HuH-7.5 (cell line): ENCODE results near the gene KRTAP4-4.
"Not testable (repeated sequence)": the region's sequence is repeated elsewhere in the genome, so short reads cannot be mapped to it uniquely, and the experiment has no call there.

Experiments used
- DNase-seq: peaks from one replicate; pipeline ENCODE4 v3.0.0; 2011; ENCODE audit warnings: low spot score

The KRTAP4-4 gene

DNA sequence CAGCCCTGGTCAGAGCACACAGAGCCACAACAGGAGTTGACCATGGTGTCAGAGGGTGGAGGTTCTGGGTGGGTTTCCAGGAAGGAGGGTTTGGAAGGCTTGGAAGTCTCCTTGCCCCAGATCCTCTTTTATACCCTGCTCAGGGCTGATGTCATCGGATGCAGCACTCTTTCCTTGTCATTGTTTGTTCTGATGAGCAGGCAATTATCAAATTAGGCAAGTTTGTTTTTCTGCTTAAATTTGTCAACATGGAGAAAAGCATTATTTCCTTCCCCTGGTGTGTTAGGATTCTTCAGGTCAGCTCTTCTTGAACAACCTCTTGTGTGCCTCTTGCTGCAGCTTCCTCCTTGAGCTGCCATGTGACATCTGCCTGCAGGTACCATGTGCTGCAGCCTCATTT is at the start of gene KRTAP4-4:
KRTAP4-4 (minus strand) TSS at position 101 of the 400 bp plus-strand sequence; CDS start at position 44, 57 bp downstream.
- no peak for DNase-seq

DNA sequence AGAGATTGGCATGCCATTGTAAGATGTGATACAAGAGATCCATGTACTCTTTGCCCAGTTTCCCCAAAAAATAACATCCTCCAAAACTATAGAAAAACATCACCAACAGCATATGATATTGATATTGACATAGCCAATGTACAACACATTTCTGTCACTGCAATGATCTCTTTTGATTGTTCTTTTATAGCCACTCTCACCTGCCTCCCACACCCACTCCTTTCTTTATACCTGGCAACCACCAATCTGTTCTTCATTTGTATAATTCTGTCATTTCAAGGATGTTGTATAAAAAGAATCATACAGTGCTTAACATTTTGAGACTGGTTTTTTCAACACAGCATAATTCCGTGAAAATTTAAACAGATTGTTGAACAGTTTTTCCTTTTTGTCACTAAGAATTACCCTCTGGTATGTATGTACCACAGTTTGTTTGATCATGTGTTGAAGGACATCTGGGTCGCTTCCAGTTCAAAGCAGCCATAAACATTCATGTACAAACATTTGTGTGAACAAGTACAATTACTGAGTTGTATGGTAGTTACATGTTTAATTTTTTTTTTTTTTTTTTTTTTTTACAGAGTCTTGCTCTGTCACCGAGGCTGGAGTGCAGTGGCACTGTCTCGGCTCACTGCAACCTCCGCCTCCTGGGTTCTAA is 39.0 kb upstream of the KRTAP4-4 start:
- DNase-seq: no peak

DNA sequence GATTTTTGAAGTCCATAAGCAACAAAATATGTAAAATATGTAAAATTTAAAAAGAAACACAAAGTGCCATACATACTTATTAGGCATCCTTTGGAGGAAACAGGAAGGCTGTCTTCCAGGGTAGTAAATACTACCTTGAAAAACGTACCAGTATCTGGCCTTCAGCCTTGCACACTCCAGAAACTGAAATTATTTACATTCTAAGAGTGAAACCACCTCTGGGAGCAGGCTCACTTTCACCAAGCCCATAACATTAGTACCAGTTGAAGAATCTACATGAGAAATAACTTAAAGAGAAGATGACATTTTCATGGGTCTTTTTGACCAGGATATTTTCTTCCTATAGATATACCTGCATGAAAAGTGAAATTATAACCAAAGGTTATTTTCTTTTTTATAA is 35.5 kb upstream of the KRTAP4-4 start:
- no peak for DNase-seq

DNA sequence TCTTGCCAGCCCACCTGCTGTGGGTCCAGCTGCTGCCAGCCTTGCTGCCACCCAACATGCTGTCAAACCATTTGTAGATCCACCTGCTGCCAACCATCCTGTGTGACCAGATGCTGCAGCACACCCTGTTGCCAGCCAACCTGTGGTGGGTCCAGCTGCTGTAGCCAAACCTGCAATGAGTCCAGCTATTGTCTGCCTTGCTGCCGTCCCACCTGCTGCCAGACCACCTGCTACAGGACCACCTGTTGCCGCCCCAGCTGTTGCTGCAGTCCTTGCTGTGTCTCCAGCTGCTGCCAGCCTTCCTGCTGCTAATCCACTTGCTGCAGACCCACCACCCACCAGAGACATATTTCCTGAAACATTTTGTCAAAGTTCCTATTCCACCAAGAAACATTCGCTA is 29.8 kb upstream of the KRTAP4-4 start:
- no peak for DNase-seq

DNA sequence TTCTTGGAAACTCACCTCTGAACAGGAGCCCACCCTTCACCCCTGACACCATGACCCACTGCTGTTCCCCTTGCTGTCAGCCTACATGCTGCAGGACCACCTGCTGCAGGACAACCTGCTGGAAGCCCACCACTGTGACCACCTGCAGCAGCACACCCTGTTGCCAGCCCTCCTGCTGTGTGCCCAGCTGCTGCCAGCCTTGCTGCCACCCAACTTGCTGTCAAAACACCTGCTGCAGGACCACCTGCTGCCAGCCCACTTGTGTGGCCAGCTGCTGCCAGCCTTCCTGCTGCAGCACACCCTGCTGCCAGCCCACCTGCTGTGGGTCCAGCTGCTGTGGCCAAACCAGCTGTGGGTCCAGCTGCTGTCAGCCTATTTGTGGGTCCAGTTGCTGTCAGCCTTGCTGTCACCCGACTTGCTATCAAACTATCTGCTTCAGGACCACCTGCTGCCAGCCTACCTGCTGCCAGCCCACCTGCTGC is 29.3 kb upstream of the KRTAP4-4 start, which contains the start of gene KRTAP9-1:
KRTAP9-1 (plus strand) TSS at position 51 of the 482 bp plus-strand sequence; CDS start at position 51, 0 bp downstream.
- not testable (repeated sequence) for DNase-seq

DNA sequence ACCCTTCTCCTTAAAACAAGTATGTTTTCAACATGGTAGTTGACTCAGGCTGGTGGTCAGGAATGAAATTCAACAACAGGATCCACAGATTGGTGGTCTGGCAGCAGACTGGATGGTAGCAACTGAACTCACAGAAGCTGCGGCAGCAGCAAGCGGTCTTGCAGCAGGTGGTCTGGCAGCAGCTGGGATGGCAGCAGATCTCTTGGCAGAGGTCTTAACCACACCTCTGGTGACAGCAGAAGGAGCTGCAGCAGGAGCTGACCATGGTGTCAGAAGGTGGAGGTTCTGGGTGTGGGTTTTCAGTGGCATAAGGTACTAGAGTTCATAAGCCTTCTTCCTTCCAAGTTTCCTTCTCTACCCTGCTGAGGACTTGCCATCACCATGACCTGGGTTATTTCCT is 26.3 kb upstream of the KRTAP4-4 start:
- no peak for DNase-seq

DNA sequence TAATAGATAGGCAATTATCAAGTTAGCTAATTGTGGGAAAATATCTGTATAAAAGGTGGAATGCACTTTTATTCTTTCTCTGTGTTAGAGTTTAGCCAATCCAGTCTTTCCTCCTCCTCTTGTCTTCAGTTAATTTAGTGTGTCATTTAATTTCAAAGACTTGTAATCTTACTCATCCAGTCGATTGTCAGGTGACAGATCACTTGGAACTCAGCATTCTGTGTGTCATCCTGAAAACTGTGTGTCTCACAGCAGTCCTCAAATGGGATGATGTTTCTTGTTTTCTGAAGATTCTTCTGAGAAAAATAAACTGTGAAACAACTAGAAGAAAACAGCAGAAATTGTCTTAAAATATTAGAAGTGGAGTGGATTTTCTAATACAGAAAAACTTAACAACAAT is 24.5 kb upstream of the KRTAP4-4 start:
- DNase-seq: no peak

DNA sequence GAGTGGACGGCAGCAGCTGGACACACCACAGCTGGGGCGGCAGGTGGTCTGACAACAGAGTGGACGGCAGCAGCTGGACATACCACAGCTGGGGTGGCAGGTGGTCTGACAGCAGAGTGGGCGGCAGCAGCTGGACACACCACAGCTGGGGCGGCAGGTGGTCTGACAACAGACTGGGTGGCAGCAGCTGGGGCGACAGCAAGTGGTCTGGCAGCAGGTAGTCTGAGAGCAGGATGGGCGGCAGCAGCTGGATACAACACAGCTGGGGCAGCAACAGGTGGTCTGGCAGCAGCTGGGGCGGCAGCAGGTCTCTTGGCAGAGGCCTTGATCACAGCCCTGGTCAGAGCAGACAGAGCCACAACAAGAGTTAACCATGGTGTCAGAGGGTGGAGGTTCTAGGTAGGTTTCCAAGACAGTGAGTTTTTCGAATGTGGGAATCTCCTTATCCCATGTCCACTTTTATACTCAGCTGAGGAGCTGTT is 24.0 kb upstream of the KRTAP4-4 start, which contains the start of gene KRTAP4-1:
KRTAP4-1 (minus strand) TSS at position 432 of the 482 bp plus-strand sequence; CDS start at position 375, 57 bp downstream.
- DNase-seq: no peak

DNA sequence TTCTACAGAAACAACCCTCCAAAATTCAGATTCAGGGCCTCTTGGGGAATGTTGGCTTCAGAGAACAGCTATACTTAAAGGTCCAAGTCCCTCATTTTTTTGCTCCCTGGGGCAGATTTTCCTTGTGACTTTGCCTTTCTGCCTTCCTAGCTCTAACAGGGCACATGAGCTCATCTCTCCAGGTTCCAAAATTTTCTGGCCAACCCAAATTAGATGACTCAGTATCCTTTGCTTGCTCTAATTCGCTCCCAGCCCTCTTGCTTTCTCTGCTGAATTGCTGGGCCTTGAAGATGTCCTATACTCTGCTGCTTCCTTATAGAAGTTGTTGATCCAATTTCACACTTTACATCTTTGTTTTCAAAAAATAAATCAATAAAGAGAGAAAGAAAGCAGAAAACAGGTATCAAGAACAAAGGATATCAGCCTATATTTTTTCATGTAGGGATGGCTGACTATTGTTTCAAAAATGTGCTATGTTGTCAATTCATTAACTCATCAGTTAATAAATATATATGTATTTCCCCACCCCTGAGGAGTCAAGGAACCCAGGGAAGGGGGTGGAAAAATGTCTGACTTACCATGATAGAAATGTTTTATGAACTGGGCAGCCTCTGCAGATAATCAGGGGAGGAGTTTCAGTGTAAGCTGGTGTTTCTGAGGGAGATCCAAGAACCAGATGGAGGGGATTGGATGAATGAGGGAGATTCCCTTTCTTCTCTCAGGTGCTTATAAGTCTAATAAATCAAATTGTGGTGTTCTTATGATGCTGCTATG is 18.5 kb upstream of the KRTAP4-4 start:
- DNase-seq: no peak

DNA sequence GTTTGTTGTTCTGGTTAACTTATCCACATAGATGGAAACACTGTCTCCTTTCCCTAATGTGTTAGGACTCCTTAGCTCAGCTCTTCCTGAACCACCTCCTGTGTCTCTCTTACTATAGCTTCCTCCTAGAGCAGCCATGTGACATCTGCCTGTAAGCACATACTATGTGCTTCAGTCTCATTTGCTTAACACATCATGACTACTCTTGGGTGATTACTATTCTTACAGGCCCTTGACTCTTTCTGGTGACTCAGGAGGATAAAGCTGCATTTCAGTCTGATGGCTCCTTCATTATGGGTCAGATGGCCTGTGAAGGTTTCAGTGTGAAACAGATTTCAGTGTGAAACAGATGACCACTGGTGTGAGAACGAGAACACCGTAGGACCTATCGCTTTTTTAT is 17.8 kb upstream of the KRTAP4-4 start:
- DNase-seq: no peak

DNA sequence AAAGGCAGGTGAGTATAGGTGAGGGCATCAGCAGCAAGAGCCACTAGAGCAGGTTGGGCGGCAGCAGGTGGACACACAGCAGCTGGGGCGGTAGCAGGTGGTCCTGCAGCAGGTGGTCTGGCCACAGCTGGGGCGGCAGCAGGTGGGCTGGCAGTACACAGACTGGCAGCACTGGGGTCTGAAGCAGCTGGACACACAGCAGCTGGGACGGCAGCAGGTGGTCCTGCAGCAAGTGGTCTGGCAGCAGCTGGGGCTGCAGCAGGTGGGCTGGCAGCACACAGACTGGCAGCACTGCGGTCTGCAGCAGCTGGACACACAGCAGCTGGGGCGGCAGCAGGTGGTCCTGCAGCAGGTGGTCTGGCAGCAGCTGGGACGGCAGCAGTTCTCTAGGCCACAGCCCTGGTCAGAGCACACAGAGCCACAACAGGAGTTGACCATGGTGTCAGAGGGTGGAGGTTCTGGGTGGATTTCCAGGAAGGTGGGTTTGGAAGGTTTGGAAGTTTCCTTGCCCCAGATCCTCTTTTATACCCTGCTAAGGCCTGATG is 17.3 kb upstream of the KRTAP4-4 start, which contains the start of gene KRTAP4-2:
KRTAP4-2 (minus strand) TSS at position 495 of the 545 bp plus-strand sequence; CDS start at position 438, 57 bp downstream.
- no peak for DNase-seq

DNA sequence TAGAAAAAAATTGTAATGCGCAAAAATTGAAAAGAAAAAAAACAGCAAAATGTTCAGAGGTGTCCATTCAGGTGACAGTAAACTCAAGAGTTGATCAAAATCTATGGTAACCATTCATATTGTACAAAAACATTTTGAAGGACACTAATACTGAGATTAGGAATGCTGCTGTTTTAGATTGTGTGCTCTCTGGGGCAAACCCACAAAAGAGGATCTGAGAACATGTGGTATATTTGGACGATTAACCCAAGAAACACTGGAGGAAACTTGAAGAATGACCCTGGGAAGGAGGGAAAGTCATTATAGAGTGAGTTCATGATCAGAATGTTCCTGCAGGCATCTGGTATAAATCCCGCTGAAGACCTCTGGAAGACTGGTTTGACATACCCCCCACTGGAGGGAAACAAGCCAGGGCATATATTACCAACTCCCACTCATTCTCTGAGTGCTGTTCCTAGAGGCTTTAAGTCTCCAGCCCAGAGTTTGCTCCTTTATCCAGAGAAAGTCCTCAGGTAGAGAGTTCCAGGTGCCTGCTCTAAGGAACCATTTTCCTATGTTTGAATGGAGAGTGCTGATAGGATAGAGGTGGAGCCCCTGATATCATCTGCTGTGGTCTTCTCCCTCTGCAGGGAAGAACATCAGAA is 16.3 kb upstream of the KRTAP4-4 start:
- DNase-seq: no peak

DNA sequence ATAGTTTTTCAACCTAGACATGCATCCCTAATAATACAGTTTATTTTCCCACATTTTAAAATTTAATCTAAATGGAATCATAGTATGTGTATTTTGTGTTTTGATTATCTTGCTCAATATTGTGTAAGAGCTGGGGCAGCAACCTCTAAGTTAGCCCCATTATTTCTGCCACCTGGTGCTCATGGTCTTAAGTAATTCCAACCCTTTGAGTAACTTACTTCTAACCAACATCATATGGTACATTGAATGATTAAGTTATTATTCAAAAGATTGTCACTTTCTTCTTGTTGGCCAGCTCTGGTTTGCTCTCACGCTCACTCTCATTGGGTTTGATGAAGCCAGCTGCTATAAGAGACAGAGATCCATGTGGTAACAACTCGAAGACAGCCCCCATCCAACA is 11.3 kb upstream of the KRTAP4-4 start:
- DNase-seq: no peak

DNA sequence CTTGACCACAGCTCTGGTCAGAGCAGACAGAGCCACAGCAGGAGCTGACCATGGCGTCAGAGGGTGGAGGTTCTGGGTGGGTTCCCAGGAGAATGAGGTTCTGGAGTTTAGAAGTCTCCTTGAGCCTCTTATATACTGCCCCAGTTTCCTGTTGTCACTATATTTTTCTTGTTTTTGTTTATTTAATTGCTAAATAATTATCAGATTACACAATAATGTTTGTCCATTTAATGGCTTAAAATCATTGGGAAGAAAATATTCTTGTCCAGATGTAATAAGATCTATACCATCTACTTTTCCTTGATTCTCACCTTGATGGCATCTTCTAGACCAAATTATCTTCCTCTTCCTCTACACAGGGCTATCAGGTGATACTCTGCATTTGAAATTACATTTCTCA is 7.6 kb upstream of the KRTAP4-4 start, which contains the start of gene KRTAP4-3:
KRTAP4-3 (minus strand) TSS at position 101 of the 400 bp plus-strand sequence; CDS start at position 52, 49 bp downstream.
- no peak for DNase-seq

DNA sequence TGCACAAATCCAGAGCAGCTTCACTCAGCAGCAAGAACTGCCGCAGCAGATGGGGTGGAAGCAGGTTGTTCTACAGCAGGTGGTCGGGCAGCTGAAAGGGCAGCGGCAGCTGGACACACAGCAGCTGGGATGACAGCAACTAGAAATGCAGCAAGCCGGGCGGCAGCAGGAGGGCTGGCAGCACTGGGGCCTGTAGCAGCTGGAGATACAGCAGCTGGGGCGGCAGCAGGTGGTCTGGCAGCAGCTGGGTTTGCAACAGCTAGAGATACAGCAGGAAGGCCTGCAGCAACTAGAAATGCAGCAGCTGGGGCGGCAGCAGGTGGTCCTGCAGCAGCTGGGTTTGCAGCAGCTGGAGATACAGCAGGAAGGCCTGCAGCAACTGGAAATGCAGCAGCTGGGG is 7.0 kb upstream of the KRTAP4-4 start:
- no peak for DNase-seq

DNA sequence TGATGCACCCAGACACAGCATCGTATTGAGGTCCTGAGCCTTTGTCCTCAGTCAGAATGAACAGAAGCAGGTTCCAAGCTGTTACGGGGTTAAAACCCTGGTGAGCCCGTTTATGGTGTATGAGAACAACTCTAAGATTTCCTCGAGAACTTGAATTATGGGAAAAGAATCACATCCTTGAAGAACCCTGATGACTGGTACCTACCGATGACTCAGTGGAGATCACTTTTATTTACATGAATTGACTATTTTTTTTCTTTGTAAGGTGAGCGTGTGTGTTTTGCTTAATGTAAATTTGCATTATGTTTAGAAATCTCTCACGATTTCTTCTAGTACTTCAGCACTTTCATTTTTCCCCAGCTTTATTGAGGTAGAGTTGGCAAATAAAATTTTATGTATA is 3.3 kb upstream of the KRTAP4-4 start:
- no peak for DNase-seq

DNA sequence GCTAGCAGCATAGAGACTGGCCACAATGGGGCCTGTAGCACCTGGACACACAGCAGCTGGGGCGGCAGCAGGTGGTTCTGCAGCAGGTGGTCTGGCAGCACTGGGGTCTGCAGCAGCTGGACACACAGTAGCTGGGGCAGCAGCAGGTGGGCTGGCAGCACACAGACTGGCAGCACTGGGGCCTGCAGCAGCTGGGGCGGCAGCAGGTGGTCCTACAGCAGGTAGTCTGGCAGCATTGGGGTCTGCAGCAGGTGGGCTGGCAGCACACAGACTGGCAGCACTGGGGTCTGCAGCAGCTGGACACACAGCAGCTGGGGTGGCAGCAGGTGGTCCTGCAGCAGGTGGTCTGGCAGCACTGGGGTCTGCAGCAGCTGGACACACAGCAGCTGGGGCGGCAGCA is 358 bp downstream of the KRTAP4-4 start:
- DNase-seq: not testable (repeated sequence)

DNA sequence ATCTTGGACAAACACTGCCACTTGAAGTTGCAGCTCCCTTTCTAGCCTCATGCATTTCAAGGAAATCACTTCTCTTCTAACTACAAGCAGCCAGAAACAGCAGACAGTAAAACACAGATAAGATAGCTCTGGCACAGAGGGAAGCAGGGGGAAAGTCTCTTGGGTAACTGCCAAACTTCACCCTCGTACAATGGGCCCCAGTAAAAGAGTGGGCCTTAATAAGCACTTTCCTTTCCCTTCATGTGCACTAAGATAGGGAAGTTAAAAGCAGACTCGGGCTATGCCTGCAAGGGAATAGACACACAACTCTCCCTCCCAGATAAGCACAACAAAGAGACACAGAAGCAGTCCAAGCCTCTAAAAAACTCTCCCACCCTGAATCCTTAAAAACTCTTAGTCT is 6.7 kb downstream of the KRTAP4-4 start:
- no peak for DNase-seq

DNA sequence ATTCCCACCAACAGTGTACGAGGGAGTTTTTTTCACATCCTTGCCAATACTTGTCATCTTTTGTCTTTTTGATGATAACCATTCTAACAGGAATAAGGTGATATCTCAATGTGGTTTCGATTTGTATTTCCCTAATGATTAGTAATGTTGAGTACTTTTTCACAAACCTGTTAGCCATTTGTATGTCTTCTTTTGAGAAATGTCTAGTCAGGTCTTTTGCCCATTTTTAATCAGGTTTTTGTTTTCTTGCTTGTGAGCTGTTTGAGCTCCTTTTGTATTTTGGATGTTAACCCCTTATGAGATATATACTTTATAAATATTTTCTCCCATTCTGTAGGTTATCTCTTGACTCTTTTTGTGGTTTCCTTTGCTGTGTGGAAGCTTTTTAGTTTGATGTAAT is 9.0 kb downstream of the KRTAP4-4 start:
- DNase-seq: no peak

DNA sequence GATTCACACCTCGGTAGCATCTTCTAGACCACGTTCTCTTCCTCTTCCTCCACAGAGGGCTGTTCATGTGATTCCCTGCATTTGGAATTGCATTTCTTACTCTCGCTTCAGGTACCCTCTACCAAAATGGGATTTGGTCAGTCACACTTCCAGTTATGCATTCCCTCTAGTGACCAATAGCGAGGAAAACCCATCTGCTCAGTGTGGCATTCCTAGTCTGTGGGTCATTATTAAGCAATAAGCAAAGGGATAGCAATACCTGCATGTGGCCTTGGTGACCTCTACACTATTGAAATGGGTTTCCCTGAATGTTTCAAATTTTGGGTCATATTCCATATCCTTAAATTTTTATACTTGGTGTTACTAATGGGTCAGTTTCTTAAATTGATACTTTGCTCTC is 10.5 kb downstream of the KRTAP4-4 start:
- no peak for DNase-seq

DNA sequence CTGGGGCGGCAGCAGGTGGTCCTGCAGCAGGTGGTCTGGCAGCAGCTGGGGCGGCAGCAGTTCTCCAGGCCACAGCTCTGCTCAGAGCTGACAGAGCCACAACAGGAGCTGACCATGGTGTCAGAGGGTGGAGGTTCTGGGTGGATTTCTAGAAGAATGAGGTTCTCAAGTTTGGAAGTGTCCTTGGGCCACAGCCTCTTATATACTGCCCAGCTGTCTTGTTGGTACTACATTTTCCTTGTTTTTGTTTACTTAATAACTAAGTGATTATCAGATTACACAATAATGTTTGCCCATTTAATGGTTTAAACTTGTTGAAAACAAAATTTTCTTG is 10.9 kb downstream of the KRTAP4-4 start, which contains the start of gene KRTAP4-5:
KRTAP4-5 (minus strand) TSS at position 174 of the 334 bp plus-strand sequence; CDS start at position 116, 58 bp downstream.
- no peak for DNase-seq
